RCC 7860 (cell line): ENCODE results near the gene TTLL11.
A peak's percentile ranks its signal among the peaks of the same experiment; 100 is the strongest.

Experiments used
- DNase-seq: peaks from one replicate; pipeline ENCODE4 v3.0.0-alpha.2; 2015; ENCODE audit warnings: low spot score
- FAIRE-seq: peaks from 2 replicates; lab custom pipeline; 2012; peaks lifted over from hg19 to GRCh38; lab: Jason Lieb, UNC

Gene TTLL11

DNA sequence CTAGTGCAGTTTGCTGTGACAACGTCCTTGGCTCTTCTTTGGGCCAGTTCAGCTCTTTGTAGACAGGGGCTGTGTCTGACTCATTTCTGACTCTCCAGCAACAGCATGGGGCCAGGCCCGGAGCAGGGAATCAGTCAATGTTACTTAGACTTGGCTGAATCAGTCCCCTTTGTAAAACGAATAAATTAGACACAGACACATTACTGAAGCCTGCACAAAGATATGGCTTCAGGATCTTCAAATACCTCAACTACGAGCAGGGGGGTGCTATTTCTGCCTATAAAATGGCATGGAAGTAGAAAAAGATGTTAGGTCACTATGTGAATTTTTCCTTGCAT lies 204.7 kb downstream of the TTLL11 start:
- DNase-seq (peak; percentile 76), FAIRE-seq (peak; percentile 84)

- DNase-seq = no peak
- no peak for FAIRE-seq
These were observed 205.3 kb downstream of the TTLL11 start for GRCh38 chr9:121887553-121888437.

- FAIRE-seq = peak; percentile 11
- peak; percentile 13 for DNase-seq
These were observed 206.2 kb downstream of the TTLL11 start for GRCh38 chr9:121886759-121887485.

GRCh38 chr9:121885345-121885901 lies 207.7 kb downstream of the TTLL11 start:
- DNase-seq = peak; percentile 24
- no peak for FAIRE-seq

GRCh38 chr9:121884057-121884541 lies 209.0 kb downstream of the TTLL11 start:
- FAIRE-seq (no peak), DNase-seq (peak; percentile 13)

- DNase-seq = peak; percentile 66
- peak; percentile 81 for FAIRE-seq
These were observed 209.6 kb downstream of the TTLL11 start for GRCh38 chr9:121883281-121884056.

- DNase-seq = no peak
- FAIRE-seq = no peak
These were observed 211.1 kb downstream of the TTLL11 start for GRCh38 chr9:121881920-121882500.

- DNase-seq (no peak), FAIRE-seq (no peak)
These were observed 212.7 kb downstream of the TTLL11 start for GRCh38 chr9:121880343-121880898.

DNA sequence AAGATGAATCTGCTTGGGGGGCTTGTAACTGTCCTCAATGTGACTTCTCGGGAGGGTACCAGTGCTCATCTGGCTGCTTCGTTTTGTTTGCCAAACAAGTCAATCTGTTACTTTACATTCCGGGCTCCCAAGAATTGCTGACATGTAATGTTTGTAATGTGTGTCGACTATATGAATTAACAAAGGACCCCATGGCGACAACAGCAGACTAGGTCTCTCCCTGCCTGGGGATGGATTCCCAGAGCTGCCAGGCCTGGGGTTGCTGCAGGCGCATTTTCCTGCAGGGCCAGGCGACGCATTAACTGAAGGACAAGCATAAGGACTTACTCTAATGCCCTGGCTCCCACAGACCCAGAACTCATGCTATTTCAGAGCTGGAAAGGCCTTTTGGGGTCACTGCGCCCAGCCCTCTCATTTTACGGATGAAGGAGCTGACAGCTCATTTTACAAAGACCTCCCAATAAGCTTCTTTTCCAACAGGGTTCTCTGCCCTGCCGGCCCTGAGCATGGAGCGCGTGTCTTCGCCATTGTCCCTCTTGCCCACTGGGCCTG lies 214.8 kb downstream of the TTLL11 start:
- DNase-seq (no peak), FAIRE-seq (no peak)

DNA sequence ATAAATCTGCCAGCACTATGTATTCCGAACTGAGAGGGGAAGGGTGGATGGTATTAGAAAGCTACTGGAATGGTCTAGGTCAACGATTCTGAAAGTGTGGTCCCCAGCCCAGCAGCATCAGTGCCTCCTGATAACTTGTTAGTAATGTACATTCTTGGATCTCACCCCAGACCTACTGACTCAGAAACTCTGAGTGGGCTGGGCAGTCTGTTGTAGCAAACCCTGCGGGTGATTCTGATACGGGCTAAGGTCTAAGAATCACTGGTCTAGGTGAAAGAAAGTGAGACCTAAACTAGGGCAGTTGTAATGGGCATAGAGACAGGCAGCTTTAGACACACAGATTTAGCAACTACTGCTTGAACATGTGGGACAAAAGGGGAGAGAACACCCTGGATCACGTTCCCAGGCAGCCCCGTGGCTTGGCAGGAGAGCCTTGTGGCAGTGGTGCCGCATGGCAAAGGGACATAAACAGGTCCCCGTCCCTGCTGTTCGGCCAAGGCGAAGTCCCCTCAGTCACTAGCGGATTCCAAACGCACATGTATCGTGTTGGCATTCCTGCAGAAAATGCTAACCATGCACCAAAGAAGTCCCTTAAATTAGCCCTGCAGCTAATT lies 216.3 kb downstream of the TTLL11 start:
- FAIRE-seq = peak; percentile 76
- peak; percentile 35 for DNase-seq

DNA sequence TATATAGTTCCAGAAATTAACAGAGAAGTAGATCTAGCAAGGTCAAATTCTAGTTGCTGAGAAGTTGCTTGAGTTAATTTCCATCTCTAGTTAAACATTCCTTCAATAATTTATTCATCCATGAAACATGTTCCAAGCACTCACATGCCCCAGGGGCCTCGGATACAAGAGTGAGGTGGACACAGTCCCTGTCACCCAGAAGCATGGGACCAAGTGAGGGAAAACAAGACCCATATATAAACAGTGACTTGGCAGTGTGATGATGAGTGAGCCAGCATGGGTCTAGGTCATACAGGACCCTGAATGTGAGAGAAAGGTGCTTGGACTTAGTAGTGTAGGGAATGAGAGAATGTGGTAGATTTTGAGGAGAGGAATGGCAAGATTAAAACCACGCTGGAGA lies 216.9 kb downstream of the TTLL11 start:
- DNase-seq (no peak), FAIRE-seq (no peak)

- DNase-seq = no peak
- no peak for FAIRE-seq
These were observed 218.6 kb downstream of the TTLL11 start for GRCh38 chr9:121874524-121874923.

DNA sequence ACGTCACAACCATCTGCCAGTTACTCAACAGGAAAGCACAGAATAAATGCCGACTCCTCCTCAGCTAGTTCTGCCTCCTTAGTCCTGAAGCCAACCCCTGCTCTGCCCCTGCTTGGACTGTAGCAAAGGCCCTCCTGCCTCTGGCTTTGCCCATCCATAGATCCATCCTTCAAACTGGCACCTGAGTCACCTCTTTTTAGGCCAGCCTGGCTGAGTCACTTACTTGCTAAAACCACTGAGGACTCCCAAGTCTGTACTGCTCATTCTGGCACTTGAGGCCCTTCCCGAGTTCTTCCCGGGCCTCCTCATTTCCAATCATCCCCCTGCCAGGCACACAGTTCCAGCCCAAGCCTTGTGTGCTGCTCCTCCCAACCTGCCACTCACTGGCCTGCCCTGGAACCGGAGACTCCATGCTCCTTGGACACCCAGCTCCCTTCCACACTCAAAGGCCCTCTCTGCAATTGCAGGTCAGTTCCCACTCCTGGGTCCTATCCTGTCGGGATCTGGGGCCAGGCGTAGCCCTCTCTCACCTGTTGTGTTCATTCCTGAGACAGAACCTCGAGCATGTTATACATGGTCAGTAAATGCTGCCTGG lies 221.6 kb downstream of the TTLL11 start:
- FAIRE-seq (peak; percentile 23), DNase-seq (peak; percentile 53)

DNA sequence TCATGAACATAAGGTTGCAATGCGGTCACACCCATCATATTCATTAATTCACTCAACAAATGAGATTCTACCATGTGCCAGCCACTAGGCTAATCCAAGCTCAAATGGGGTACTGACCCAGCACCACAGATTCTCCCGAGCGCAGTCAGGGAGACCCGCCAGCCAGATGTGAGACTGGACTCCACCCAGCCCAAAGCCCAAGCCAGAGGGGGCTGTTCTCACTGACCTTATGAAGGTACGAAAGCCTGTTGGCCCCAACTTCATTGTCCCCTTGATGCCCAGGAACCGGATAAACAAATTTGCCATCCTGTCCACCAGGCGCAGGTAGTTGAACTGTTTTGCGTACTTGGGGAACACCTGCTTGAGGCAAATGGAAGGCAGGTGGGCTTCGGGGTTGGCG lies 222.8 kb downstream of the TTLL11 start:
- no peak for DNase-seq
- FAIRE-seq = no peak

DNA sequence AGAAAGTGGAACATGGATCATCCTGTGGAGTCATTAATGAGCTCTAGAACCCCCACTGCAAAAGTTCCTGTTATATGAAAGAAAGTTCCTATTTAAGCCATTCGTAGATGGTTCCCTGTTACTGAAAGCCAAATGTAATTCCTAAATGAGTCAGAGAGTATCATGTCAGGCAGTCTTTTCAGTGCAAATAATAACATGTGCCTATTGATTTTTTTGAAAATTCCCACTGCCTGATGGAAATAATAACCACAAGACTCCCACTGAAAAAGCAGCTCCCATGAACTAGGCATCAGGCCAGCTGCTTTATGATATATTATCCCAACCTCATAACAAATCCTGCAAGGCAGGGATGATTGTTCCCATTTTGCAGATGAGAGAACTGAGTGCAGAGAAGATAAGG lies 224.5 kb downstream of the TTLL11 start:
- FAIRE-seq (no peak), DNase-seq (no peak)

GRCh38 chr9:121866927-121867326 lies 226.2 kb downstream of the TTLL11 start:
- FAIRE-seq (no peak), DNase-seq (no peak)

DNA sequence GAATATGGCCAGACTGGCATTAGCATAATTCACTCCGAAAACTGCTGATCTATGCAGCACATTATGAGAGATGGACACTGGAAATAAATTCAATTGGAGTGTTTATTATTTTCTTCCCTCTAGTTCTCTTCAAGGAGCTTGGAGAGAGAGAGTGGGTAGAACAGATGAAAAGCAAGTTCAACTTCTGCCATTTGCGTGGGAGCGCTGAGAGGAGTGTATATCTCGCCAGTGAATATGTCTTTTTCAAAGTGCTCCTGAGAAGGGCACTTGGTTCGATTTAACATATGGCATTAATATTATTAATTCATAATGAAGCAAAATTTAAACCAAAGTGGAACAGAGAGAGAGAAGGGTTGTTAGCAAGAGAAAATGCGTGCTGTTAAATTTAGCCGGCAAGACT lies 227.2 kb downstream of the TTLL11 start:
- FAIRE-seq (no peak), DNase-seq (no peak)

- no peak for FAIRE-seq
These were observed 228.0 kb downstream of the TTLL11 start for GRCh38 chr9:121865060-121865459.

GRCh38 chr9:121863955-121864354 lies 229.2 kb downstream of the TTLL11 start:
- DNase-seq = no peak
- FAIRE-seq = no peak

More at GRCh38 chr9:121865060-121865459, 228.0 kb downstream of the TTLL11 start:
- DNase-seq = no peak
